K562 (cell line): ENCODE measurements around the gene PCP4L1. TPM values are rescaled to one million over a fixed set of nuclear protein-coding genes. Genes with fewer than 3 reads are reported as not detected.

Experiments
- ATAC-seq: fragments of 200-7000 bp; cut with Tn5 transposase; 3 replicates; pipeline ENCODE4 v1.9.1; 2020; ENCODE audit warnings: moderate library complexity
- BruUV-seq: library from RNA; stranded (reverse); fragments of 400-500 nt; replicated peaks from 2 replicates; lab custom pipeline; 2021; lab: Mats Ljungman, UMichigan
- CTCF ChIA-PET: fragments of 300-600 bp; formaldehyde crosslinking; extraction: SDS; loops from one replicate; lab custom pipeline; 2021; ENCODE audit warnings: low intra/inter-chr PET ratio; lab: Yijun Ruan, JAX
- POLR2A ChIA-PET: fragments of 300-600, 350-650 bp; sonication (Branson Sonifier 250); formaldehyde crosslinking; extraction: SDS; loops from one replicate; lab custom pipeline; 2021; ENCODE audit warnings: antibody characterized with exemption, inconsistent platforms; lab: Yijun Ruan, JAX
- DNase-seq, 4 experiments: peaks; one replicate each; pipeline versions ENCODE4 v3.0.0 to v3.0.0-alpha.2; 2011 to 2018; ENCODE audit warnings: low spot score in 3 of 4, mixed read lengths in 3 of 4; ENCODE audit errors: extremely low read depth in 1 of 4
- FAIRE-seq: peaks from 2 replicates; lab custom pipeline; 2011; peaks lifted over from hg19 to GRCh38; lab: Jason Lieb, UNC
- H2AFZ ChIP-seq: 2 replicates; pipeline ENCODE4 v1.6.0; 2011; ENCODE audit warnings: low read depth, low read length, control low read depth, inconsistent platforms
- H3K27ac ChIP-seq: fragments of 200-600 bp; 3 replicates; pipeline ENCODE4 v1.8.0; 2011; ENCODE audit warnings: low read depth, mild to moderate bottlenecking, control low read depth, inconsistent platforms, low read length, moderate library complexity, mixed read lengths; ENCODE audit errors: extremely low read depth
- H3K27me3 ChIP-seq, 2 experiments: fragments of 300-600 bp in 1 of 2; 2 replicates in 1 of 2; 3 replicates in 1 of 2; pipeline versions ENCODE4 v1.6.0 to v1.8.0; 2011; ENCODE audit warnings: inconsistent platforms in 2 of 2, low read length in 2 of 2, mild to moderate bottlenecking in 1 of 2, mixed read lengths in 1 of 2, moderate library complexity in 1 of 2; ENCODE audit not compliant: control insufficient read depth in 2 of 2, insufficient read depth in 2 of 2
- H3K36me3 ChIP-seq: fragments of 300-600 bp; 3 replicates; pipeline ENCODE4 v1.8.0; 2011; ENCODE audit warnings: mild to moderate bottlenecking, low read length, inconsistent platforms; ENCODE audit not compliant: control insufficient read depth, insufficient read depth
- H3K4me1 ChIP-seq, 2 experiments: fragments of 200-600 bp in 1 of 2; replicated peaks in 1 of 2; 2 replicates in 1 of 2; 3 replicates in 1 of 2; pipeline versions ENCODE4 v1.5.1 to v1.8.0; 2011; ENCODE audit warnings: inconsistent platforms in 2 of 2, low read length in 2 of 2, mild to moderate bottlenecking in 1 of 2, mixed read lengths in 1 of 2, moderate library complexity in 1 of 2; ENCODE audit not compliant: control insufficient read depth in 2 of 2, insufficient read depth in 2 of 2
- H3K4me2 ChIP-seq: 2 replicates; pipeline ENCODE4 v1.6.1; 2011; ENCODE audit warnings: low read length, control low read depth, inconsistent platforms, mixed read lengths; ENCODE audit not compliant: insufficient read depth
- H3K4me3 ChIP-seq: fragments of 200-600 bp; sonication (generic), shearing (Covaris generic); 2 replicates; pipeline ENCODE4 v1.5.1; 2016; ENCODE audit warnings: control low read depth, inconsistent platforms
- H3K79me2 ChIP-seq: fragments of 200-600 bp; 3 replicates; pipeline ENCODE4 v1.8.0; 2011; ENCODE audit warnings: low read length, inconsistent platforms; ENCODE audit not compliant: control insufficient read depth, insufficient read depth
- H3K9ac ChIP-seq, 2 experiments: 2 replicates each; pipeline versions ENCODE4 v1.6.0 to v1.6.1; 2011; ENCODE audit warnings: low read depth in 2 of 2, low read length in 2 of 2, control low read depth in 1 of 2, inconsistent platforms in 1 of 2, mild to moderate bottlenecking in 1 of 2, mixed read lengths in 1 of 2; ENCODE audit not compliant: insufficient read depth in 1 of 2
- H3K9me1 ChIP-seq: one replicate; pipeline ENCODE4 v1.6.0; 2011; ENCODE audit warnings: inconsistent platforms, mild to moderate bottlenecking, low read length, moderate library complexity; ENCODE audit not compliant: control insufficient read depth, insufficient read depth
- H3K9me3 ChIP-seq: replicated peaks from 2 replicates; pipeline ENCODE4 v1.5.1; 2011; ENCODE audit warnings: low read depth, low read length, inconsistent platforms; ENCODE audit not compliant: control insufficient read depth, insufficient read depth
- H4K20me1 ChIP-seq: replicated peaks from 2 replicates; pipeline ENCODE4 v1.6.1; 2011; ENCODE audit warnings: low read length, inconsistent platforms, mixed read lengths; ENCODE audit not compliant: control insufficient read depth, insufficient read depth
- CAMTA2 ChIP-seq: fragments of 250-450 bp; sonication (Bioruptor Pico); conservative IDR thresholded peaks from 2 replicates; pipeline ENCODE4 v1.5.1; 2022
- ERF ChIP-seq: fragments of 450-650 bp; formaldehyde crosslinking; IDR thresholded peaks from 2 replicates; pipeline ENCODE4 v1.4.0; 2020; ENCODE audit warnings: mild to moderate bottlenecking, mixed read lengths
- ESRRA ChIP-seq: fragments of 450-650 bp; IDR thresholded peaks from 2 replicates; pipeline ENCODE4 v1.6.1; 2014; ENCODE audit warnings: low read depth, mild to moderate bottlenecking, moderate library complexity, borderline replicate concordance
- GATAD2B ChIP-seq: fragments of 450-650 bp; IDR thresholded peaks from 2 replicates; pipeline ENCODE4 v1.6.1; 2017; ENCODE audit warnings: mild to moderate bottlenecking, borderline replicate concordance
- JUND ChIP-seq, 2 experiments: IDR thresholded peaks; 2 replicates in 1 of 2; 3 replicates in 1 of 2; pipeline ENCODE4 v1.6.1; 2011; ENCODE audit warnings: borderline replicate concordance in 2 of 2, low read depth in 2 of 2, low read length in 2 of 2, improper control_type of control experiment in 1 of 2, missing biosample characterization in 1 of 2, missing genetic modification characterization in 1 of 2, missing genetic modification reagents in 1 of 2
- NELFE ChIP-seq: IDR thresholded peaks from 2 replicates; pipeline ENCODE4 v1.6.1; 2011; ENCODE audit warnings: mild to moderate bottlenecking; ENCODE audit not compliant: insufficient read depth, insufficient read length
- RNF2 ChIP-seq: sonication (generic); IDR thresholded peaks from 2 replicates; pipeline ENCODE4 v1.6.1; 2016
- RUNX1 ChIP-seq: sonication (generic); IDR thresholded peaks from 2 replicates; pipeline ENCODE4 v1.6.1; 2016; ENCODE audit warnings: antibody characterized with exemption, low read depth
- SRF ChIP-seq, 2 experiments: fragments of 250-450, 450-650 bp in 1 of 2; sonication (Bioruptor Pico) in 1 of 2; sonication (generic) in 1 of 2; formaldehyde crosslinking; IDR thresholded peaks; 2 replicates each; pipeline versions ENCODE4 v1.5.0 to v1.5.1; 2020 to 2022; ENCODE audit warnings: mild to moderate bottlenecking in 1 of 2, missing genetic modification reagents in 1 of 2
- ZNF263 ChIP-seq: sonication (generic); formaldehyde crosslinking; IDR thresholded peaks from 2 replicates; pipeline ENCODE4 v1.8.0; 2022; ENCODE audit warnings: mild to moderate bottlenecking, missing genetic modification reagents, borderline replicate concordance
- ZNF324 ChIP-seq: fragments of 250-450 bp; sonication (Bioruptor Pico); IDR thresholded peaks from 2 replicates; pipeline ENCODE4 v1.4.0; 2020; ENCODE audit warnings: mild to moderate bottlenecking
- ZNF77 ChIP-seq: fragments of 250-450 bp; sonication (Bioruptor Pico); IDR thresholded peaks from 2 replicates; pipeline ENCODE4 v1.5.0; 2020
- WGBS: fragments of 100-300 bp; shearing (Covaris generic); methylation state at CpG from one replicate; pipeline ENCODE4 v1.1.6; 2016; ENCODE audit warnings: low coverage, mixed read lengths; ENCODE audit not compliant: insufficient coverage; ENCODE audit errors: missing lambda C conversion rate; 5-methylcytosine and 5-hydroxymethylcytosine counted together
- in situ Hi-C: fragments of 300-500 bp; cut with MboI; formaldehyde crosslinking; loops from 4 replicates; pipeline ENCODE4 v1.15.0; 2018; ENCODE audit warnings: inconsistent platforms, mixed read lengths
- intact Hi-C: fragments of 100-400 bp; cut with micrococcal nuclease; formaldehyde crosslinking; loops from 2 replicates; pipeline ENCODE4 v1.14.2; 2022
- polyA plus RNA-seq, 8 experiments: library from polyadenylated mRNA; depleted of rRNA in 4 of 8; stranded (reverse) in 5 of 8; unstranded in 3 of 8; fragments of >200 nt; fragmentation: Nextera tagmentation in 2 of 8; fragmentation: Illumina TruSeq in 1 of 8; extraction: Ambion mirVana in 2 of 8; extraction: Trizol in 1 of 8; gene quantifications; 2 replicates each; pipeline versions ENCODE4 v1.2.1 to v1.2.3, GENCODE V29; 2011 to 2014; ENCODE audit warnings: inconsistent platforms in 1 of 8, missing spikeins in 1 of 8
- total RNA-seq, 7 experiments: library from RNA; depleted of rRNA in 6 of 7; stranded (reverse); fragments of >200 nt in 6 of 7; fragmentation: Illumina TruSeq in 2 of 7; extraction: Trizol in 2 of 7; gene quantifications; 2 replicates each; pipeline versions ENCODE4 v1.2.1 to v1.2.3, GENCODE V29; 2011 to 2021; ENCODE audit warnings: low replicate concordance in 1 of 7
- TF ChIP-seq, protein P1 (sequence below): fragments of 250-450 bp; sonication (Bioruptor Pico); IDR thresholded peaks from 2 replicates; pipeline ENCODE4 v1.4.0; 2020; ENCODE audit warnings: mild to moderate bottlenecking, moderate library complexity
- TF ChIP-seq, protein P2 (sequence below): fragments of 450-650 bp; IDR thresholded peaks from 2 replicates; pipeline ENCODE4 v1.6.1; 2014; ENCODE audit warnings: low read depth, mild to moderate bottlenecking, moderate library complexity, borderline replicate concordance
- TF ChIP-seq, protein P3 (sequence below): fragments of 250-450 bp; sonication (Bioruptor Pico); IDR thresholded peaks from 2 replicates; pipeline ENCODE4 v1.4.0; 2020; ENCODE audit warnings: borderline replicate concordance

PCP4L1 gene
- total and polyA plus RNA-seq, 9 of the 15 experiments (the other 6 are each of a cell fraction or from before 2014, with no cell fraction given) = not detected

DNA sequence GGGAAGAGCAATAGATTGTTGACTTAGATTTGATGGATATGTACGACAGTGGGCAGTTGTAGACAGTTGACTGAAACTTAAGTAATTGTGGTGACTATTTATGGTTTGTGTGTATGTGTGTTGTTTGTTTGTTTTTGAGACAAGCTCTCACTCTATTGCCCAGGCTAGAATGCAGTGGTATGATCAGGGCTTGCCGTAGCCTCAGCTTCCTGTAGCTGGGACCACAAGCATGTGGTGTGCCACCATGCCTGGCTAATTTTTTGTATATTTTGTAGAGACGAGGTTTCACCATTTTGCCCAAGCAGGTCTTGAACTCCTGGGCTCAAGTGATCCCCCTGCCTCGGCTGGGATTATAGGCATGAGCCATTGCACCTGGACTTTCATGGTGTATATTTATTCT lies 65.5 kb downstream of the PCP4L1 start:
- Histone ChIP-seq H3K27me3 (no peaks in the 10 kb centered on the region), H3K9me3 (no peaks in the 10 kb centered on the region), H3K9me1 (no peaks in the 10 kb centered on the region), H3K9ac (no peak overlapping the region), H4K20me1 (no peaks in the 10 kb centered on the region), H3K27ac (no peak overlapping the region), H3K36me3 (peaks cover 58% of the 10 kb centered on the region), H3K4me1 (no peaks in the 10 kb centered on the region), H3K4me2 (no peak overlapping the region), H3K4me3 (no peak overlapping the region), H2AFZ (no peak overlapping the region), H3K79me2 (peaks cover 20% of the 10 kb centered on the region)
- in situ Hi-C loops = no loop called here
- FAIRE-seq = peak; percentile 11
- BruUV-seq = no TSS peak
- 96% methylated on average over 4 of the region's 4 CpGs for WGBS
- no peak for DNase-seq
- ChIA-PET POLR2A (no interaction called here), CTCF (no interaction called here)
- no peak for ATAC-seq
- intact Hi-C loops = no loop called here
- TF ChIP-seq, protein P1, sequence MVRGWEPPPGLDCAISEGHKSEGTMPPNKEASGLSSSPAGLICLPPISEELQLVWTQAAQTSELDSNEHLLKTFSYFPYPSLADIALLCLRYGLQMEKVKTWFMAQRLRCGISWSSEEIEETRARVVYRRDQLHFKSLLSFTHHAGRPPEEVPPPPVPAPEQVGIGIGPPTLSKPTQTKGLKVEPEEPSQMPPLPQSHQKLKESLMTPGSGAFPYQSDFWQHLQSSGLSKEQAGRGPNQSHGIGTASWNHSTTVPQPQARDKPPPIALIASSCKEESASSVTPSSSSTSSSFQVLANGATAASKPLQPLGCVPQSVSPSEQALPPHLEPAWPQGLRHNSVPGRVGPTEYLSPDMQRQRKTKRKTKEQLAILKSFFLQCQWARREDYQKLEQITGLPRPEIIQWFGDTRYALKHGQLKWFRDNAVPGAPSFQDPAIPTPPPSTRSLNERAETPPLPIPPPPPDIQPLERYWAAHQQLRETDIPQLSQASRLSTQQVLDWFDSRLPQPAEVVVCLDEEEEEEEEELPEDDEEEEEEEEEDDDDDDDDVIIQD (CRISPR knock-in tag) = no peak
- TF ChIP-seq, protein P2, sequence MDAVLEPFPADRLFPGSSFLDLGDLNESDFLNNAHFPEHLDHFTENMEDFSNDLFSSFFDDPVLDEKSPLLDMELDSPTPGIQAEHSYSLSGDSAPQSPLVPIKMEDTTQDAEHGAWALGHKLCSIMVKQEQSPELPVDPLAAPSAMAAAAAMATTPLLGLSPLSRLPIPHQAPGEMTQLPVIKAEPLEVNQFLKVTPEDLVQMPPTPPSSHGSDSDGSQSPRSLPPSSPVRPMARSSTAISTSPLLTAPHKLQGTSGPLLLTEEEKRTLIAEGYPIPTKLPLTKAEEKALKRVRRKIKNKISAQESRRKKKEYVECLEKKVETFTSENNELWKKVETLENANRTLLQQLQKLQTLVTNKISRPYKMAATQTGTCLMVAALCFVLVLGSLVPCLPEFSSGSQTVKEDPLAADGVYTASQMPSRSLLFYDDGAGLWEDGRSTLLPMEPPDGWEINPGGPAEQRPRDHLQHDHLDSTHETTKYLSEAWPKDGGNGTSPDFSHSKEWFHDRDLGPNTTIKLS = no peak
- TF ChIP-seq RNF2 = no peak
- no peak for TF ChIP-seq NELFE
- TF ChIP-seq ERF = no peak
- no peak for TF ChIP-seq ESRRA
- TF ChIP-seq, protein P3, sequence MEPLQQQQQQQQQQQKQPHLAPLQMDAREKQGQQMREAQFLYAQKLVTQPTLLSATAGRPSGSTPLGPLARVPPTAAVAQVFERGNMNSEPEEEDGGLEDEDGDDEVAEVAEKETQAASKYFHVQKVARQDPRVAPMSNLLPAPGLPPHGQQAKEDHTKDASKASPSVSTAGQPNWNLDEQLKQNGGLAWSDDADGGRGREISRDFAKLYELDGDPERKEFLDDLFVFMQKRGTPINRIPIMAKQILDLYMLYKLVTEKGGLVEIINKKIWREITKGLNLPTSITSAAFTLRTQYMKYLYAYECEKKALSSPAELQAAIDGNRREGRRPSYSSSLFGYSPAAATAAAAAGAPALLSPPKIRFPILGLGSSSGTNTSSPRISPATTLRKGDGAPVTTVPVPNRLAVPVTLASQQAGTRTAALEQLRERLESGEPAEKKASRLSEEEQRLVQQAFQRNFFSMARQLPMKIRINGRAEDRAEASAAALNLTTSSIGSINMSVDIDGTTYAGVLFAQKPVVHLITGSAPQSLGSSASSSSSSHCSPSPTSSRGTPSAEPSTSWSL (CRISPR knock-in tag) = no peak
- TF ChIP-seq JUND (IDR thresholded peaks at IDR 0.05; ENCODE audit: borderline replicate concordance, low read depth, low read length) = no peak
- TF ChIP-seq JUND (tag; IDR thresholded peaks at IDR 0.05; ENCODE audit: borderline replicate concordance, low read depth, low read length) = no peak
- TF ChIP-seq GATAD2B = no peak
- no peak for TF ChIP-seq SRF (CRISPR knock-in tag; IDR thresholded peaks at IDR 0.05)
- TF ChIP-seq ZNF324 (CRISPR knock-in tag) = no peak
- TF ChIP-seq ZNF263 (CRISPR knock-in tag) = no peak
- TF ChIP-seq CAMTA2 (CRISPR knock-in tag) = no peak
- no peak for TF ChIP-seq ZNF77 (CRISPR knock-in tag)
- TF ChIP-seq RUNX1 = no peak
